Stomach (tissue), 4 donors: ENCODE results near the gene DDX54.

ENCODE experiments used
- CTCF ChIP-seq, 7 experiments: fragments of 450-650 bp in 4 of 7; fragments of 200-600 bp in 3 of 7; sonication (generic) in 3 of 7; IDR thresholded peaks; one replicate each; pipeline ENCODE4 v1.5.1; 2016 to 2019; ENCODE audit warnings: antibody characterized with exemption in 7 of 7, control low read depth in 2 of 7, mild to moderate bottlenecking in 1 of 7
- EP300 ChIP-seq: sonication (generic); formaldehyde crosslinking; IDR thresholded peaks from one replicate; pipeline ENCODE4 v1.6.1; 2017; ENCODE audit warnings: antibody characterized with exemption
- POLR2A ChIP-seq, 4 donors: fragments of 450-650 bp; IDR thresholded peaks; one replicate each; pipeline ENCODE4 v1.6.1; 2016; ENCODE audit warnings: antibody characterized with exemption in 4 of 4, control low read depth in 2 of 4, mild to moderate bottlenecking in 1 of 4, moderate library complexity in 1 of 4

- TF ChIP-seq CTCF (IDR thresholded peaks at IDR 0.05) = no peak
- no peak for TF ChIP-seq POLR2A (IDR thresholded peaks at IDR 0.05)
- TF ChIP-seq EP300 = no peak
These were observed 25.9 kb upstream of the DDX54 start for GRCh38 chr12:113211160-113211559.
